ENCODE measurements around the gene SAMD14.

Gene SAMD14

DNA sequence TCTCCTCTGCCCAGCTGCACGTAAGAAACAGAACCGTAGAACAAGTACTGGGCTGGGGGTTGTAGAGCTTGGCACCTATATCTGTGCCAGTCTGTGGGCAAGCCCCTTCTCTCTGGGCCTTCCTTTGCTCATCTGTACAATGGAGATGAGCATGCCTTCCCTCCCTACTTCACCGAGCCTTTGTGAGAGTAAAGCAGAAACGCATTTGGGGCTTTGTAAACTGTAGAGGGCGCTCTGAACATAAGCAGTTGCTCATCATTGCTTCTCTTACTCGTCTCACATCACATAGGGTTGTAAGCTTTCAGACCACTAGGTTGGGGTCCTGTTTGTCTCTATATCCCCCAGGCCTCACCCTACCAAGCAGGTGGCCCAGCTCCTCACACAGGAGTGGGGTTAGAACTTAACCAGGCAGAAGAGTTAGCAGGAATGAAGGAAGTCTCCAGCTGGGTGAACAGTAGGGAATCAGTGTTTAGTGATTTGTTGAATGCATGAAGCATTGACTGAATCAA lies 15.1 kb downstream of the SAMD14 start:
- H3K9me3 Mint-ChIP-seq = no peaks in the 10 kb centered on the region
- peaks cover 58% of the 10 kb centered on the region for H3K4me1 Mint-ChIP-seq
- no peak overlapping the region for H3K4me3 Mint-ChIP-seq
- no peak overlapping the region for H3K27ac Mint-ChIP-seq
- TF ChIP-seq, protein P1, sequence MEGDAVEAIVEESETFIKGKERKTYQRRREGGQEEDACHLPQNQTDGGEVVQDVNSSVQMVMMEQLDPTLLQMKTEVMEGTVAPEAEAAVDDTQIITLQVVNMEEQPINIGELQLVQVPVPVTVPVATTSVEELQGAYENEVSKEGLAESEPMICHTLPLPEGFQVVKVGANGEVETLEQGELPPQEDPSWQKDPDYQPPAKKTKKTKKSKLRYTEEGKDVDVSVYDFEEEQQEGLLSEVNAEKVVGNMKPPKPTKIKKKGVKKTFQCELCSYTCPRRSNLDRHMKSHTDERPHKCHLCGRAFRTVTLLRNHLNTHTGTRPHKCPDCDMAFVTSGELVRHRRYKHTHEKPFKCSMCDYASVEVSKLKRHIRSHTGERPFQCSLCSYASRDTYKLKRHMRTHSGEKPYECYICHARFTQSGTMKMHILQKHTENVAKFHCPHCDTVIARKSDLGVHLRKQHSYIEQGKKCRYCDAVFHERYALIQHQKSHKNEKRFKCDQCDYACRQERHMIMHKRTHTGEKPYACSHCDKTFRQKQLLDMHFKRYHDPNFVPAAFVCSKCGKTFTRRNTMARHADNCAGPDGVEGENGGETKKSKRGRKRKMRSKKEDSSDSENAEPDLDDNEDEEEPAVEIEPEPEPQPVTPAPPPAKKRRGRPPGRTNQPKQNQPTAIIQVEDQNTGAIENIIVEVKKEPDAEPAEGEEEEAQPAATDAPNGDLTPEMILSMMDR (IDR thresholded peaks at IDR 0.05) = peak; percentile 48
- peaks cover 9% of the 10 kb centered on the region for H3K27me3 Mint-ChIP-seq (ENCODE audit: low read depth, poor library complexity)
- H3K36me3 Mint-ChIP-seq (ENCODE audit: low read depth) = peaks cover 15% of the 10 kb centered on the region
- peak; percentile 37 for DNase-seq

DNA sequence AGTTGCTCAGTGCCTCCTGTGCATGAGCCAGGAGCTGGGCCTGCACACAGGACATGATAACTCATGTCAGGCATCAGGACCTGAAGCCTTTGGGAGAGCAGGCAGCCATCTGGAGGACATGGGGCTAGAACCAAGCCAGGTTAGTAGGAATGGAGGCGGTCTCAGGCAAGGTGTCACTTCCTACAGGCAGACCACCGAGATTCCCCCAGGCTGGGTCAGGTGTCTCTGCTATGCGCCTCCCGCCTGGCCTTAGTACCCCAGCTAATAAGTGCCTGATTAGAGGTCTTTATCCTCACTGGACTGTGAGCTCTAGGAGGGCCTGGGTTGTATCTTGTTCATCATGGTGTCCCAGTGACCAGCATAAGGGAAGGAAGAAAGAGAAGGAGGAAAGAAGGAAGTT lies 15.6 kb downstream of the SAMD14 start:
- no peak overlapping the region for H3K27ac Mint-ChIP-seq
- no peak for DNase-seq
- TF ChIP-seq, protein P1 (IDR thresholded peaks at IDR 0.05) = no peak
- no peak overlapping the region for H3K4me3 Mint-ChIP-seq
- H3K27me3 Mint-ChIP-seq (ENCODE audit: low read depth, poor library complexity) = peaks cover 8% of the 10 kb centered on the region
- peaks cover 11% of the 10 kb centered on the region for H3K36me3 Mint-ChIP-seq (ENCODE audit: low read depth)
- H3K4me1 Mint-ChIP-seq = peaks cover 58% of the 10 kb centered on the region
- H3K9me3 Mint-ChIP-seq = no peaks in the 10 kb centered on the region

DNA sequence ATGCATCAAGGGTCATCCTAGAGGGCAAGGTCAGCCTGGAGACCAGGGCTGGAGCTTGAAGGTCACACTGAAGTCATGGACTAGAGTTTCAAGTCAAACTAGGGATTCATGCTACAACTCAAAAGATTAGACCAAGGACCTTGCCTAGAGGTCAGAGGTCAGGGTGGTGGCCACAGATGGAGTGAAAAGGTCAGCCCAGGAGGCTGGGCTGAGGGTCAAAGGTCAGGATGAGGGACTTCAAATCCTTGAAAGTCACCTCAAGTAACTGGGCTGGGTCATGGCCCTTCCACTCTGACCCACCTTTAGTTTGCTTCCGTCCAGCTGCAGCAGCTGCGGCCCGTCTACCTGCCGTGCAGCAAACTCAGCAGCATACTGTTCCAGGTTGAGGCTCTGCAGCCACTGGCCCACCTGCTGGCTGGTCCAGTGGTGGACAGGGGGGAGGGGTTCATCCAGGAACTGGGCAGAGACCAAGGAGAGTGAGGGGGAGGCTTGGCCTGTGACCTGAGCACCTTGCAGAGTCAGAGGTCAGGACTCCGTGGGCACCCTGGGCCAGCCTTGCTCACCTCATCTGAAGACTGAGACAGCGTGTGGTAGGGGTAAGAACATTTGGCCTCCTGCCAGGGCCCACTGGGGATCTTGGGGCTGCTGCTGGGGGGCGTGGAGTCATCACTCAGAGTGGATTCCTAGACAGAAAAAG lies 16.2 kb downstream of the SAMD14 start:
- H3K36me3 Mint-ChIP-seq (ENCODE audit: low read depth) = peaks cover 13% of the 10 kb centered on the region
- no peak overlapping the region for H3K4me3 Mint-ChIP-seq
- H3K27ac Mint-ChIP-seq = peak overlapping the region; percentile 19
- H3K9me3 Mint-ChIP-seq = no peaks in the 10 kb centered on the region
- TF ChIP-seq, protein P1 (IDR thresholded peaks at IDR 0.05) = no peak
- peaks cover 64% of the 10 kb centered on the region for H3K4me1 Mint-ChIP-seq
- peaks cover 1% of the 10 kb centered on the region for H3K27me3 Mint-ChIP-seq (ENCODE audit: low read depth, poor library complexity)
- no peak for DNase-seq

DNA sequence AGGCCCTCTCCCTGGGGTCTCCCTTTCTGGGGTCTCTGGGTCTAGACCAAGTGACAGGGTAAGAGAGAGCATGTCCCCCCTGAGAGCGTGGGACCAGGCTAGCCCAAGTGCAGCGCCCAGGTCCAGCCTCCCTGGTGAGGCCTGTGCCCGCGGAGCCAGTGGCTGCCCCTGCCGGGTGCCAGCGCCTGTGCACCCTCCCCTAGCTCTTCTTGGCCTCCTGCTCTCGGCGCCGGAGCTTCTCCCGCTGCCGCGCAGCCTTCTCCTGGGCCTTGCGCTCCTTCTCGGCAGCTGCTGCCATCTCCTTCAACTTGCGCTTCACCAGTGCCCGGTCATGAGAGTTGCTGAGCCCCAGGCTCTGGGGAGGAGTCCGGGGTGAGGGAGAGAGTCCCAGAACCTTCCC lies 17.3 kb downstream of the SAMD14 start:
- no peaks in the 10 kb centered on the region for H3K27me3 Mint-ChIP-seq (ENCODE audit: low read depth, poor library complexity)
- H3K36me3 Mint-ChIP-seq (ENCODE audit: low read depth) = peaks cover 17% of the 10 kb centered on the region
- no peak for DNase-seq
- H3K27ac Mint-ChIP-seq = peak overlapping the region; percentile 83
- no peak overlapping the region for H3K4me3 Mint-ChIP-seq
- H3K9me3 Mint-ChIP-seq = no peaks in the 10 kb centered on the region
- H3K4me1 Mint-ChIP-seq = peaks cover 68% of the 10 kb centered on the region
- TF ChIP-seq, protein P1 (IDR thresholded peaks at IDR 0.05) = no peak

DNA sequence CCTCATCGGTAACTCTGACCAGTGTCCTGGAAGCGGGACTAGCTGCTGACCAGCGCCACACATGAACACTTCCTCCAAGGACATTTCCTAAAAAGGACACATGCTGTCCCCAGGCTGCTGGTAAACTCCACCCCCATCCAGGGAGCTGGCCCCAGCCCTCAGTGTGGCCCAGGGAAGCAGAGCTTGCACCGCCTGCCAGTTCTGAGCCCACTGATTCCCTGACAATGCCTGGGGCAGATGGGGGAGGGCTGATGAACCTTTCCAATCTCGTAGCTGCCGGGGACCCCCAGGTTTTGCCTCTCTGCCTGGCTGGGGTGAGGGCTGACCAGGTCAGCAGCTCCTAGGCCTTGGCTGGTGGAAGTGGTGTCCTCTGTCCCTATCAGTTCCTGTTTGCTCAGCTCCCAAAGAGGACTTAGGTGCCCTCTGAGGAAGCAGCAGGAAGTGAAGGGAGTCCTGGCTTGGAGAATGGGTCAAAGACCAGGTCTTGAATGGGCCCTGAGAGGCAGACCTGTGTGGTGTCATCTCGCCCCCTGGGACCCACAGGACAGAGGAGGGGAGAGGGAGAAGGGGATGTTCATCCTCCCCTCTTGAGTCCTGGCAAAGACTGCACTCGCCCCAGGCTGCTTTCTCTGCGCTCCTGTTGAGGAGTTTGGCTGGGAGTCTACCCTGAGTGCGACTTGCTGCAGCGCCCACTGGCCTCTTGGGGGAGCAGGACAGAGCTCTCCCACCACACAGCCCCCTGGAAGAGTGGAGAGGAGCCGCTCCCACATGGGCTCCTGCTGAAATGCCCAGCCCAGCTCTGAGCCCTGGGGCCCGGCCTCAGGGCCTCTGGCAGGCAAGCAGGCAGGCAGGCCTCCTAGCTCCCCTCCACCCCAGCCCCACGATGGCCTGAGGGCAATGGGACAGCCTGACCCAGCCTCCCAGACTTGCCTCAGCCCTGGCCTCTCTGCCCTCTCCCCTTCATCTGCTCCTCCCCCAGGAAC lies 18.0 kb downstream of the SAMD14 start:
- DNase-seq = peak; percentile 55
- TF ChIP-seq, protein P1 (IDR thresholded peaks at IDR 0.05) = no peak
- Mint-ChIP-seq H3K9me3 (no peaks in the 10 kb centered on the region), H3K36me3 (ENCODE audit: low read depth) (peaks cover 21% of the 10 kb centered on the region), H3K27ac (peak overlapping the region; percentile 39), H3K27me3 (ENCODE audit: low read depth, poor library complexity) (no peaks in the 10 kb centered on the region), H3K4me1 (peaks cover 73% of the 10 kb centered on the region), H3K4me3 (no peak overlapping the region)

Data from nephron progenitor cell (in vitro differentiated cells).